HCT116 (cell line): ENCODE results near the gene ZC4H2. TPM values are rescaled to one million over a fixed set of nuclear protein-coding genes. Genes with fewer than 3 reads are reported as not detected.

Experiments
- ATAC-seq: fragments of 200-7000 bp; cut with Tn5 transposase; 2 replicates; pipeline ENCODE4 v1.9.1; 2020; ENCODE audit warnings: mild to moderate bottlenecking, moderate library complexity
- BruUV-seq: library from RNA; stranded (reverse); fragments of 400-500 nt; replicated peaks from 2 replicates; lab custom pipeline; 2021; lab: Mats Ljungman, UMichigan
- CTCF ChIA-PET: fragments of 300-600 bp; sonication (Branson Sonifier 250); formaldehyde crosslinking; loops from one replicate; lab custom pipeline; 2021; ENCODE audit warnings: antibody characterized with exemption; lab: Charles Lee
- POLR2A ChIA-PET: fragments of 300-600, 350-600 bp; sonication (Branson Sonifier 250); formaldehyde crosslinking; loops from one replicate; lab custom pipeline; 2021; ENCODE audit warnings: antibody characterized with exemption; lab: Charles Lee
- RAD21 ChIA-PET, 2 experiments: fragments of 300-600 bp; sonication (Branson Sonifier 250); formaldehyde crosslinking; loops; one replicate each; lab custom pipeline; 2023; ENCODE audit warnings: low total read pairs in 2 of 2; ENCODE audit not compliant: uncharacterized antibody in 2 of 2, unreplicated experiment in 2 of 2, low non-redundant PET in 1 of 2; lab: Charles Lee
- DNase-seq: peaks from one replicate; pipeline ENCODE4 v3.0.0-alpha.2; 2010; ENCODE audit warnings: low read depth, low spot score
- H2AFZ ChIP-seq: fragments of 200-600 bp; shearing (Covaris generic), sonication (generic); 2 replicates; pipeline ENCODE4 v1.6.1; 2017; ENCODE audit warnings: low read depth, mixed run types, mixed read lengths, antibody characterized with exemption, low read length; ENCODE audit not compliant: poor library complexity, severe bottlenecking
- H3K27ac ChIP-seq: 2 replicates; pipeline ENCODE4 v1.5.1; 2012; ENCODE audit warnings: low read depth, low read length
- H3K27me3 ChIP-seq: fragments of 200-600 bp; sonication (generic); 2 replicates; pipeline ENCODE4 v1.6.1; 2016; ENCODE audit warnings: mixed run types, low read length, mixed read lengths; ENCODE audit not compliant: insufficient read depth
- H3K36me3 ChIP-seq, 2 experiments: fragments of 200-500 bp in 1 of 2; fragments of 200-600 bp in 1 of 2; sonication (Bioruptor generic) in 1 of 2; sonication (generic) in 1 of 2; 2 replicates each; pipeline versions ENCODE4 v1.5.1 to v1.6.1; 2014 to 2016; ENCODE audit warnings: low read length in 2 of 2, inconsistent platforms in 1 of 2, mixed read lengths in 1 of 2, mixed run types in 1 of 2; ENCODE audit not compliant: insufficient read depth in 2 of 2, control insufficient read depth in 1 of 2
- H3K4me1 ChIP-seq, 2 experiments: fragments of 200-600 bp in 1 of 2; sonication (generic) in 1 of 2; 2 replicates each; pipeline versions ENCODE4 v1.5.1 to v1.6.1; 2012 to 2017; ENCODE audit warnings: low read length in 2 of 2, inconsistent platforms in 1 of 2, mild to moderate bottlenecking in 1 of 2, mixed read lengths in 1 of 2, mixed run types in 1 of 2, moderate library complexity in 1 of 2; ENCODE audit not compliant: insufficient read depth in 2 of 2, control insufficient read depth in 1 of 2
- H3K4me2 ChIP-seq: fragments of 200-600 bp; sonication (generic); 2 replicates; pipeline ENCODE4 v1.6.1; 2017; ENCODE audit warnings: mixed run types, low read length, mixed read lengths
- H3K4me3 ChIP-seq, 2 experiments: fragments of 200-600 bp in 1 of 2; sonication (generic) in 1 of 2; replicated peaks in 1 of 2; 2 replicates each; pipeline ENCODE4 v1.5.1; 2011 to 2016; ENCODE audit warnings: low read length in 2 of 2, control low read depth in 1 of 2, low read depth in 1 of 2, mild to moderate bottlenecking in 1 of 2, mixed read lengths in 1 of 2, mixed run types in 1 of 2
- H3K79me2 ChIP-seq: fragments of 200-600 bp; sonication (generic); 2 replicates; pipeline ENCODE4 v1.6.1; 2017; ENCODE audit warnings: mild to moderate bottlenecking, mixed run types, low read length, moderate library complexity, mixed read lengths; ENCODE audit not compliant: insufficient read depth
- H3K9ac ChIP-seq: fragments of 200-600 bp; sonication (generic); 2 replicates; pipeline ENCODE4 v1.6.1; 2016; ENCODE audit warnings: low read length, mixed read lengths
- H3K9me2 ChIP-seq: fragments of 200-600 bp; sonication (generic), shearing (Covaris generic); 2 replicates; pipeline ENCODE4 v1.6.1; 2017; ENCODE audit warnings: mixed run types, mild to moderate bottlenecking, moderate library complexity; ENCODE audit not compliant: insufficient read depth
- H3K9me3 ChIP-seq, 2 experiments: fragments of 200-500 bp in 1 of 2; fragments of 200-600 bp in 1 of 2; sonication (Bioruptor generic) in 1 of 2; sonication (generic) in 1 of 2; 2 replicates each; pipeline ENCODE4 v1.6.1; 2014 to 2017; ENCODE audit warnings: low read length in 2 of 2, mixed read lengths in 2 of 2, inconsistent platforms in 1 of 2, low read depth in 1 of 2, mild to moderate bottlenecking in 1 of 2, mixed run types in 1 of 2, moderate library complexity in 1 of 2; ENCODE audit not compliant: control insufficient read depth in 1 of 2, insufficient read depth in 1 of 2
- H4K20me1 ChIP-seq: fragments of 200-600 bp; sonication (generic), shearing (Covaris generic); 2 replicates; pipeline ENCODE4 v1.6.1; 2017; ENCODE audit warnings: mixed run types, mild to moderate bottlenecking, moderate library complexity; ENCODE audit not compliant: insufficient read depth
- CTCF ChIP-seq, 3 experiments: fragments of 200-600 bp in 1 of 3; sonication (generic) in 1 of 3; IDR thresholded peaks in 2 of 3; conservative IDR thresholded peaks in 1 of 3; 2 replicates each; pipeline ENCODE4 v1.5.1; 2012 to 2017; ENCODE audit warnings: low read depth in 2 of 3, low read length in 2 of 3, antibody characterized with exemption in 1 of 3, borderline replicate concordance in 1 of 3, control low read depth in 1 of 3, mild to moderate bottlenecking in 1 of 3, mixed read lengths in 1 of 3, mixed run types in 1 of 3, moderate library complexity in 1 of 3; ENCODE audit not compliant: insufficient read depth in 1 of 3
- EZH2 ChIP-seq: fragments of 200-600 bp; sonication (generic); IDR thresholded peaks from 2 replicates; pipeline ENCODE4 v1.6.1; 2017; ENCODE audit warnings: antibody characterized with exemption, mixed run types
- POLR2AphosphoS5 ChIP-seq: IDR thresholded peaks from 2 replicates; pipeline ENCODE4 v1.6.1; 2011; ENCODE audit warnings: mild to moderate bottlenecking, low read depth, low read length, moderate library complexity
- YY1 ChIP-seq: IDR thresholded peaks from 2 replicates; pipeline ENCODE4 v1.6.1; 2011; ENCODE audit warnings: low read length, low read depth, moderate library complexity, mild to moderate bottlenecking; ENCODE audit not compliant: insufficient replicate concordance; ENCODE audit errors: extremely low read depth
- intact Hi-C: fragments of 100-400 bp; cut with micrococcal nuclease; formaldehyde crosslinking; loops from 2 replicates; pipeline ENCODE4 v1.10.0; 2022
- total RNA-seq: library from RNA; stranded (reverse); gene quantifications from one replicate; pipeline ENCODE4 v1.2.1, GENCODE V29; 2021; ENCODE audit not compliant: unreplicated experiment

ZC4H2 gene
- total RNA-seq, 1 experiment from 2014 or later: 8.8 TPM

GRCh38 chrX:64977051-64977450 is 801 bp upstream of the ZC4H2 start (continued):
- TF ChIP-seq POLR2AphosphoS5 (no peak), CTCF (IDR thresholded peaks at IDR 0.05 in 2 of 3, conservative IDR thresholded peaks at IDR 0.05 in 1 of 3; ENCODE audit: borderline replicate concordance in 1 of 3, insufficient read depth in 1 of 3, low read depth in 2 of 3, low read length in 2 of 3) (no peak), YY1 (no peak)
- TF ChIP-seq, all 23 proteins: peak for 0

- TF ChIP-seq CTCF (IDR thresholded peaks at IDR 0.05 in 2 of 3, conservative IDR thresholded peaks at IDR 0.05 in 1 of 3; ENCODE audit: borderline replicate concordance in 1 of 3, insufficient read depth in 1 of 3, low read depth in 2 of 3, low read length in 2 of 3) (no peak), EZH2 (no peak)
- Histone ChIP-seq H3K9ac (no peak overlapping the region), H3K4me1 (peaks cover 0 to 14% of the 10 kb centered on the region in 2 experiments; a peak in 2 of 4 replicates), H4K20me1 (no peaks in the 10 kb centered on the region), H3K27ac (no peak overlapping the region), H2AFZ (no peak overlapping the region), H3K36me3 (no peaks in the 10 kb centered on the region), H3K4me2 (peak overlapping the region; percentile 81), H3K79me2 (no peaks in the 10 kb centered on the region), H3K9me3 (no peaks in the 10 kb centered on the region), H3K27me3 (no peaks in the 10 kb centered on the region), H3K4me3 (peak overlapping the region in 1 of 2 experiments; percentile 70; a peak in 1 of 4 replicates), H3K9me2 (no peaks in the 10 kb centered on the region)
- CTCF ChIA-PET: no interaction called here
- RAD21 ChIA-PET: no interaction called here
- POLR2A ChIA-PET: no interaction called here
- intact Hi-C loops: loop anchor here (5.0 kb wide), 1 partner anchor 61 kb away; no protein-coding TSS in a partner anchor
- ATAC-seq (peak; percentile 7; the same call in 1 of the 2 replicates), DNase-seq (no peak)
- BruUV-seq: no TSS peak
Measured at GRCh38 chrX:64976673-64977040, 407 bp upstream of the ZC4H2 start.
